SK-N-MC (cell line): Measurements from ENCODE around the gene PRM1.
"Not testable (repeated sequence)": the region's sequence is repeated elsewhere in the genome, so short reads cannot be mapped to it uniquely, and the experiment has no call there.

Experiments used
- EZH2 ChIP-seq: fragments of 200-600 bp; sonication (generic); IDR thresholded peaks from one replicate; pipeline ENCODE4 v1.6.1; 2017; ENCODE audit warnings: antibody characterized with exemption
- POLR2AphosphoS5 ChIP-seq: IDR thresholded peaks from 2 replicates; pipeline ENCODE4 v1.6.1; 2012; ENCODE audit warnings: mild to moderate bottlenecking, low read depth, low read length, borderline replicate concordance

GRCh38 chr16:11289696-11290095, 8.6 kb upstream of the PRM1 start:
- not testable (repeated sequence) for TF ChIP-seq EZH2, POLR2AphosphoS5
